Measurements from ENCODE around the gene PARD3B. TPM values are rescaled to one million over a fixed set of nuclear protein-coding genes. Genes with fewer than 3 reads are reported as not detected.

Gene PARD3B
- total RNA-seq, 1 experiment from 2014 or later = 3.9 TPM

DNA sequence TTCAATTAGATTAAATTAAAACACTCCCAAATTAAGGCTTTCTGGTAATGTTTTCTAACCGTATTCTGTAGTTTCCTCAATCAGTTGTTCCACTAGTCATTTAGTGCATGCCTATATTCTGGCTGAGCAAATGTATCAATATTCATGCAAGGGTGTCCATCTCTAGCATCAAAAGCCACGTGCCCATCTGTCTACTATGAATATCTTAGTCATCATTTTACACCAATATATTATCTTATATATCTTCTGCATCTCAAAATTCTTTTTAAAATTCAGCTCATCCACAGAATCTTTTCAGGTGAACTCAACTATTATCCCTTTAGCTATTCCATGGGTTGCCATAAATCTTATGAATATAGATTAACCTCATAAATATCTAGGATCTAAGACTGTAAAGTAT is 488.2 kb downstream of the PARD3B start:
- H3K27ac ChIP-seq (ENCODE audit: low read length) = no peak overlapping the region
- no peak for ATAC-seq
- intact Hi-C loops (cut with micrococcal nuclease) = no loop called here
- H3K36me3 ChIP-seq (ENCODE audit: low read depth, low read length) = no peaks in the 10 kb centered on the region
- no peak for DNase-seq
- H2AFZ ChIP-seq (ENCODE audit: low read length) = no peak overlapping the region
- H4K20me1 ChIP-seq (ENCODE audit: low read length) = no peaks in the 10 kb centered on the region
- H3K9me2 ChIP-seq (replicated peaks; ENCODE audit: low read length) = no peaks in the 10 kb centered on the region
- no peak overlapping the region for H3K4me3 ChIP-seq (ENCODE audit: low read length)
- POLR2A ChIA-PET (ENCODE audit: unreplicated experiment) = no interaction called here
- no peak overlapping the region for H3K4me2 ChIP-seq (ENCODE audit: low read length)
- TF ChIP-seq EZH2 (IDR thresholded peaks at IDR 0.05; ENCODE audit: low read length, unreplicated experiment) = no peak
- TF ChIP-seq, protein P1, sequence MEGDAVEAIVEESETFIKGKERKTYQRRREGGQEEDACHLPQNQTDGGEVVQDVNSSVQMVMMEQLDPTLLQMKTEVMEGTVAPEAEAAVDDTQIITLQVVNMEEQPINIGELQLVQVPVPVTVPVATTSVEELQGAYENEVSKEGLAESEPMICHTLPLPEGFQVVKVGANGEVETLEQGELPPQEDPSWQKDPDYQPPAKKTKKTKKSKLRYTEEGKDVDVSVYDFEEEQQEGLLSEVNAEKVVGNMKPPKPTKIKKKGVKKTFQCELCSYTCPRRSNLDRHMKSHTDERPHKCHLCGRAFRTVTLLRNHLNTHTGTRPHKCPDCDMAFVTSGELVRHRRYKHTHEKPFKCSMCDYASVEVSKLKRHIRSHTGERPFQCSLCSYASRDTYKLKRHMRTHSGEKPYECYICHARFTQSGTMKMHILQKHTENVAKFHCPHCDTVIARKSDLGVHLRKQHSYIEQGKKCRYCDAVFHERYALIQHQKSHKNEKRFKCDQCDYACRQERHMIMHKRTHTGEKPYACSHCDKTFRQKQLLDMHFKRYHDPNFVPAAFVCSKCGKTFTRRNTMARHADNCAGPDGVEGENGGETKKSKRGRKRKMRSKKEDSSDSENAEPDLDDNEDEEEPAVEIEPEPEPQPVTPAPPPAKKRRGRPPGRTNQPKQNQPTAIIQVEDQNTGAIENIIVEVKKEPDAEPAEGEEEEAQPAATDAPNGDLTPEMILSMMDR (conservative IDR thresholded peaks at IDR 0.05; ENCODE audit: low read depth, low read length) = no peak
- no peak for TF ChIP-seq EZH2phosphoT487 (IDR thresholded peaks at IDR 0.05; ENCODE audit: borderline replicate concordance, low read length)
- BruUV-seq (replicated peaks) = no TSS peak
- no peaks in the 10 kb centered on the region for H3K79me2 ChIP-seq (ENCODE audit: low read length)
- no peaks in the 10 kb centered on the region for H3K9me3 ChIP-seq (ENCODE audit: low read length)
- 0 out of 2 replicates have a peak, but pooled peaks cover 6% of the 10 kb centered on the region for H3K4me1 ChIP-seq (ENCODE audit: insufficient read depth, low read length)
- H3K27me3 ChIP-seq (ENCODE audit: low read length) = no peaks in the 10 kb centered on the region
- CTCF ChIA-PET = no interaction called here
- H3K9ac ChIP-seq (ENCODE audit: low read length) = no peak overlapping the region
- H3F3A ChIP-seq (ENCODE audit: low read length, unreplicated experiment) = no peaks in the 10 kb centered on the region

GRCh38 chr2:205034034-205034433 is 488.8 kb downstream of the PARD3B start:
- ATAC-seq (no peak), DNase-seq (peak; percentile 22)
- Histone ChIP-seq H3K9me3 (ENCODE audit: low read length) (no peaks in the 10 kb centered on the region), H4K20me1 (ENCODE audit: low read length) (no peaks in the 10 kb centered on the region), H3K9me2 (replicated peaks; ENCODE audit: low read length) (no peaks in the 10 kb centered on the region), H3K4me1 (ENCODE audit: insufficient read depth, low read length) (0 out of 2 replicates have a peak, but pooled peaks cover 6% of the 10 kb centered on the region), H3F3A (ENCODE audit: low read length, unreplicated experiment) (no peaks in the 10 kb centered on the region), H3K4me3 (ENCODE audit: low read length) (no peak overlapping the region), H3K36me3 (ENCODE audit: low read depth, low read length) (no peaks in the 10 kb centered on the region), H3K79me2 (ENCODE audit: low read length) (no peaks in the 10 kb centered on the region), H3K27ac (ENCODE audit: low read length) (no peak overlapping the region), H3K4me2 (ENCODE audit: low read length) (no peak overlapping the region), H3K9ac (ENCODE audit: low read length) (no peak overlapping the region), H2AFZ (ENCODE audit: low read length) (no peak overlapping the region), H3K27me3 (ENCODE audit: low read length) (no peaks in the 10 kb centered on the region)
- intact Hi-C loops (cut with micrococcal nuclease) = no loop called here
- ChIA-PET CTCF (no interaction called here), POLR2A (ENCODE audit: unreplicated experiment) (no interaction called here)
- TF ChIP-seq, protein P1 (conservative IDR thresholded peaks at IDR 0.05; ENCODE audit: low read depth, low read length) = no peak
- TF ChIP-seq EZH2phosphoT487 (IDR thresholded peaks at IDR 0.05; ENCODE audit: borderline replicate concordance, low read length) (no peak), EZH2 (IDR thresholded peaks at IDR 0.05; ENCODE audit: low read length, unreplicated experiment) (no peak)
- no TSS peak for BruUV-seq (replicated peaks)

DNA sequence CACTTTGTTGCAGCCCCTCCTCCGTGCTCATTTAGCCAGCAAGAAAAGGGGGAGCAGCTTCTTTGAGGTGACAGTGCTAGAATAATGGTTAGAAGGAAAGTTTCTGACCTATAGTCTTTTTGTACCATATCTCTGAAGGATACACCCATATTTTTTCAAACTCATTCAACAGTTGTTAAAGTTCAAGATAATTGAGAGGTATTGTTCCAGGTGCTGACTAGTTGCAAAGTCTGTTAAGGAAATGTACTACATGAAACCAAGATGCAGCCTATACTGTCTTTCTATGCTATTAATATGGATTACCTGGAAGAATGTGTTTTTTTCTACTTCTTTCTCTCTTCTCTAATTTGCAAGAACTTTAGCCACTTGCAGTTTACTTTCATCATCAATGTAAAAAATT is 495.0 kb downstream of the PARD3B start:
- ATAC-seq = no peak
- Histone ChIP-seq H3F3A (ENCODE audit: low read length, unreplicated experiment) (no peaks in the 10 kb centered on the region), H3K9me2 (replicated peaks; ENCODE audit: low read length) (no peaks in the 10 kb centered on the region), H3K9me3 (ENCODE audit: low read length) (no peaks in the 10 kb centered on the region), H2AFZ (ENCODE audit: low read length) (no peak overlapping the region), H3K9ac (ENCODE audit: low read length) (no peak overlapping the region), H3K4me1 (ENCODE audit: insufficient read depth, low read length) (no peaks in the 10 kb centered on the region), H3K27ac (ENCODE audit: low read length) (no peak overlapping the region), H3K27me3 (ENCODE audit: low read length) (no peaks in the 10 kb centered on the region), H3K4me3 (ENCODE audit: low read length) (no peak overlapping the region), H3K4me2 (ENCODE audit: low read length) (no peak overlapping the region), H3K79me2 (ENCODE audit: low read length) (no peaks in the 10 kb centered on the region), H4K20me1 (ENCODE audit: low read length) (no peaks in the 10 kb centered on the region), H3K36me3 (ENCODE audit: low read depth, low read length) (no peaks in the 10 kb centered on the region)
- DNase-seq = no peak
- ChIA-PET POLR2A (ENCODE audit: unreplicated experiment) (no interaction called here), CTCF (no interaction called here)
- TF ChIP-seq, protein P1 (conservative IDR thresholded peaks at IDR 0.05; ENCODE audit: low read depth, low read length) = no peak
- TF ChIP-seq EZH2 (IDR thresholded peaks at IDR 0.05; ENCODE audit: low read length, unreplicated experiment) (no peak), EZH2phosphoT487 (IDR thresholded peaks at IDR 0.05; ENCODE audit: borderline replicate concordance, low read length) (no peak)
- intact Hi-C loops (cut with micrococcal nuclease) = no loop called here
- no TSS peak for BruUV-seq (replicated peaks)

Data from PC-3 (cell line).